HepG2 (cell line): ENCODE data around the gene IGDCC3. TPM values are rescaled to one million over a fixed set of nuclear protein-coding genes. Genes with fewer than 3 reads are reported as not detected.

ENCODE experiments used
- EP300 ChIP-seq, 3 experiments: sonication (generic) in 1 of 3; formaldehyde crosslinking in 1 of 3; IDR thresholded peaks; 2 replicates each; pipeline versions ENCODE4 v1.5.1 to v1.6.1; 2011 to 2020; ENCODE audit warnings: low read depth in 2 of 3, low read length in 2 of 3, borderline replicate concordance in 1 of 3, improper control_type of control experiment in 1 of 3, mild to moderate bottlenecking in 1 of 3, missing genetic modification reagents in 1 of 3, moderate library complexity in 1 of 3
- IKZF4 ChIP-seq: sonication (generic); formaldehyde crosslinking; IDR thresholded peaks from 2 replicates; pipeline ENCODE4 v1.5.1; 2020; ENCODE audit warnings: borderline replicate concordance, mild to moderate bottlenecking, low read depth, missing genetic modification reagents; ENCODE audit errors: not compliant biosample characterization
- PAWR ChIP-seq: sonication (generic); formaldehyde crosslinking; IDR thresholded peaks from 2 replicates; pipeline ENCODE4 v1.4.0; 2020; ENCODE audit warnings: missing genetic modification reagents, mild to moderate bottlenecking, borderline replicate concordance
- POGZ ChIP-seq: sonication (generic); formaldehyde crosslinking; IDR thresholded peaks from 2 replicates; pipeline ENCODE4 v1.4.0; 2020; ENCODE audit warnings: mild to moderate bottlenecking, missing genetic modification reagents
- RXRA ChIP-seq: sonication (generic); formaldehyde crosslinking; IDR thresholded peaks from 2 replicates; pipeline ENCODE4 v1.5.1; 2020; ENCODE audit warnings: missing genetic modification reagents
- SKI ChIP-seq: fragments of 450-650 bp; IDR thresholded peaks from one replicate; pipeline ENCODE4 v1.6.1; 2018; ENCODE audit warnings: mild to moderate bottlenecking; ENCODE audit not compliant: partially characterized antibody
- TBX2 ChIP-seq: sonication (generic); formaldehyde crosslinking; IDR thresholded peaks from 2 replicates; pipeline ENCODE4 v1.5.0; 2020; ENCODE audit warnings: missing genetic modification reagents, mild to moderate bottlenecking, borderline replicate concordance
- TEAD3 ChIP-seq: optimal IDR thresholded peaks from 2 replicates; pipeline ENCODE3; 2016; ENCODE audit warnings: borderline replicate concordance
- YY1 ChIP-seq: IDR thresholded peaks from 2 replicates; pipeline ENCODE4 v1.6.1; 2011; ENCODE audit warnings: low read length, low read depth, moderate library complexity, mild to moderate bottlenecking; ENCODE audit not compliant: insufficient read depth, insufficient replicate concordance
- ZFP90 ChIP-seq: sonication (generic); formaldehyde crosslinking; IDR thresholded peaks from 2 replicates; pipeline ENCODE4 v1.8.0; 2022; ENCODE audit warnings: missing genetic modification reagents, mild to moderate bottlenecking, inconsistent platforms, borderline replicate concordance
- ZMYM4 ChIP-seq: sonication (generic); formaldehyde crosslinking; IDR thresholded peaks from 2 replicates; pipeline ENCODE4 v1.8.1; 2023; ENCODE audit warnings: mild to moderate bottlenecking, missing genetic modification reagents
- ZNF501 ChIP-seq: sonication (generic); formaldehyde crosslinking; IDR thresholded peaks from 2 replicates; pipeline ENCODE4 v1.5.1; 2020; ENCODE audit warnings: mild to moderate bottlenecking, moderate library complexity, missing genetic modification reagents
- polyA plus RNA-seq, 8 experiments: library from polyadenylated mRNA; depleted of rRNA in 3 of 8; stranded (reverse) in 7 of 8; unstranded in 1 of 8; fragments of >200 nt; fragmentation: Illumina TruSeq in 4 of 8; extraction: Trizol in 4 of 8; gene quantifications; 2 replicates each; pipeline versions ENCODE4 v1.2.1 to v1.2.3, GENCODE V29; 2011 to 2016; ENCODE audit warnings: low read depth in 4 of 8, missing spikeins in 1 of 8, mixed read lengths in 1 of 8; ENCODE audit not compliant: insufficient read depth in 1 of 8
- total RNA-seq, 5 experiments: library from RNA; depleted of rRNA; stranded (reverse); fragments of >200 nt; fragmentation: Illumina TruSeq; extraction: Trizol; gene quantifications; 2 replicates each; pipeline ENCODE4 v1.2.3, GENCODE V29; 2016; ENCODE audit warnings: low read depth in 1 of 5
- TF ChIP-seq, protein P1 (sequence below): sonication (generic); formaldehyde crosslinking; IDR thresholded peaks from 2 replicates; pipeline ENCODE4 v1.4.0; 2020; ENCODE audit warnings: missing genetic modification reagents, low read depth, mild to moderate bottlenecking, borderline replicate concordance
- TF ChIP-seq, protein P2 (sequence below): sonication (generic); formaldehyde crosslinking; IDR thresholded peaks from 2 replicates; pipeline ENCODE4 v1.4.0; 2020; ENCODE audit warnings: mild to moderate bottlenecking, missing genetic modification reagents, borderline replicate concordance
- TF ChIP-seq, protein P3 (sequence below): sonication (generic); formaldehyde crosslinking; IDR thresholded peaks from 2 replicates; pipeline ENCODE4 v1.4.0; 2020; ENCODE audit warnings: mild to moderate bottlenecking, missing genetic modification reagents
- TF ChIP-seq, protein P4 (sequence below): sonication (generic); formaldehyde crosslinking; IDR thresholded peaks from 2 replicates; pipeline ENCODE4 v1.4.0; 2020; ENCODE audit warnings: mild to moderate bottlenecking, low read depth, missing genetic modification reagents
- TF ChIP-seq, protein P5 (sequence below): sonication (generic); formaldehyde crosslinking; IDR thresholded peaks from 2 replicates; pipeline ENCODE4 v1.8.1; 2023; ENCODE audit warnings: mild to moderate bottlenecking, missing genetic modification reagents, borderline replicate concordance

IGDCC3 gene
- total and polyA plus RNA-seq, 2 of the 13 experiments (the other 11 are each of a cell fraction or from before 2014, with no cell fraction given), result 30.1 to 51.8 TPM

DNA sequence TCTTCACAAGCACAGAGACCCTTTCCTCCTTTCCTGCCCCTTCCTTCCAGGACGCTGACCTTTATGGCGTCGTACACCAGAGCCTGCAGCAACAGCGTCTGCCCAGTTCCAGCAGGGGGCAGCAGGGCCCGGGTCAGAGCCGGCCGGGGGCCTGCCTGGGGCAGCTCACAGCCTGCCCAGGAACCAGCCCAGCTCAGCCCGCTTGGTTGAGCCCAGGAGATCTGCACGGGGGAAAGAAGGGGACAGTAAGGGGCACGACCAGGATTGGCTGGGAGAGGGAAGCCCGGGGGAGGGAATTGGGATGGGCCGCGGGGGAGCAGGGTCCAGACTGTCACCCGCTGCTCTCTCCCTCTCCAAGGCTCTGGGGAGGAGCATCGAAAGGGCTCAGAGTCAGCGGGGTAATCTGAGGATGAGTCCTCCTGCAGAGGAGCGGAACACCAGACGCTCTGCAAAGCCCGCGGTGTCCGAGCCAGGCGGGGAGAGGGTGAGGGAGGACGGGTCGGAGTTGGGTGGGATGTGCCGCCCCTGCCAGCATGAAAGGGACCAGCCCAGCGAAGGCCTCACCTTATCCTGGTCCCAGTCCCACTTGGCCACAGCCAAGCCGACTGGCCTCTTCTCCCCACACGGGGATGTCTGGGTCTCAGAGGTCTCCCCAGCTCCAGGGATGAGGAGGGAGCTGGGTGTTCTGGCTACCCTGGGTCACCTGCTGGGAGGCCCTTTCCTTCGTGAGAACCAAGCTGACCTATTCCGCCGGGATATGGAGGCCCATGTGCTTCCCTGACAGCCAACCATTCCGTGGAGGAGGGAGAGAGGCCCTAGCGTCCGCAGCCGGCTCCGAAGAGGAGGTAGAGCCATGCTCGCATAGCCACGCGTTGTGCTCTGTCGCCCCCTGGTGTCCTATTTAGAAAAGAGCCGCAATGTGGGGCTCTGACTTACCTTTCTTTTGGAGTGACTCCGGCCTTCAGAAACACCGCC lies 7.4 kb upstream of the IGDCC3 start (continued):
- TF ChIP-seq, protein P1, sequence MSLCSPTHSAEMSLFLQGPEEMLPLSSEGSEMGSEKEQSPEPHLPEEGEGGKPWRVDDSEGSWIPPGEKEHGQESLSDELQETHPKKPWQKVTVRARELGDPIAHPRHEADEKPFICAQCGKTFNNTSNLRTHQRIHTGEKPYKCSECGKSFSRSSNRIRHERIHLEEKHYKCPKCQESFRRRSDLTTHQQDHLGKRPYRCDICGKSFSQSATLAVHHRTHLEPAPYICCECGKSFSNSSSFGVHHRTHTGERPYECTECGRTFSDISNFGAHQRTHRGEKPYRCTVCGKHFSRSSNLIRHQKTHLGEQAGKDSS (CRISPR knock-in tag), result peak; percentile 65; the same call in 1 of the 2 replicates
- TF ChIP-seq POGZ (CRISPR knock-in tag), result peak; percentile 36; the same call in 1 of the 2 replicates
- no peak for TF ChIP-seq IKZF4 (CRISPR knock-in tag)
- no peak; the same call in 1 of the 2 replicates for TF ChIP-seq TBX2 (CRISPR knock-in tag)
- TF ChIP-seq ZNF501 (CRISPR knock-in tag), result peak; percentile 24
- TF ChIP-seq, protein P2, sequence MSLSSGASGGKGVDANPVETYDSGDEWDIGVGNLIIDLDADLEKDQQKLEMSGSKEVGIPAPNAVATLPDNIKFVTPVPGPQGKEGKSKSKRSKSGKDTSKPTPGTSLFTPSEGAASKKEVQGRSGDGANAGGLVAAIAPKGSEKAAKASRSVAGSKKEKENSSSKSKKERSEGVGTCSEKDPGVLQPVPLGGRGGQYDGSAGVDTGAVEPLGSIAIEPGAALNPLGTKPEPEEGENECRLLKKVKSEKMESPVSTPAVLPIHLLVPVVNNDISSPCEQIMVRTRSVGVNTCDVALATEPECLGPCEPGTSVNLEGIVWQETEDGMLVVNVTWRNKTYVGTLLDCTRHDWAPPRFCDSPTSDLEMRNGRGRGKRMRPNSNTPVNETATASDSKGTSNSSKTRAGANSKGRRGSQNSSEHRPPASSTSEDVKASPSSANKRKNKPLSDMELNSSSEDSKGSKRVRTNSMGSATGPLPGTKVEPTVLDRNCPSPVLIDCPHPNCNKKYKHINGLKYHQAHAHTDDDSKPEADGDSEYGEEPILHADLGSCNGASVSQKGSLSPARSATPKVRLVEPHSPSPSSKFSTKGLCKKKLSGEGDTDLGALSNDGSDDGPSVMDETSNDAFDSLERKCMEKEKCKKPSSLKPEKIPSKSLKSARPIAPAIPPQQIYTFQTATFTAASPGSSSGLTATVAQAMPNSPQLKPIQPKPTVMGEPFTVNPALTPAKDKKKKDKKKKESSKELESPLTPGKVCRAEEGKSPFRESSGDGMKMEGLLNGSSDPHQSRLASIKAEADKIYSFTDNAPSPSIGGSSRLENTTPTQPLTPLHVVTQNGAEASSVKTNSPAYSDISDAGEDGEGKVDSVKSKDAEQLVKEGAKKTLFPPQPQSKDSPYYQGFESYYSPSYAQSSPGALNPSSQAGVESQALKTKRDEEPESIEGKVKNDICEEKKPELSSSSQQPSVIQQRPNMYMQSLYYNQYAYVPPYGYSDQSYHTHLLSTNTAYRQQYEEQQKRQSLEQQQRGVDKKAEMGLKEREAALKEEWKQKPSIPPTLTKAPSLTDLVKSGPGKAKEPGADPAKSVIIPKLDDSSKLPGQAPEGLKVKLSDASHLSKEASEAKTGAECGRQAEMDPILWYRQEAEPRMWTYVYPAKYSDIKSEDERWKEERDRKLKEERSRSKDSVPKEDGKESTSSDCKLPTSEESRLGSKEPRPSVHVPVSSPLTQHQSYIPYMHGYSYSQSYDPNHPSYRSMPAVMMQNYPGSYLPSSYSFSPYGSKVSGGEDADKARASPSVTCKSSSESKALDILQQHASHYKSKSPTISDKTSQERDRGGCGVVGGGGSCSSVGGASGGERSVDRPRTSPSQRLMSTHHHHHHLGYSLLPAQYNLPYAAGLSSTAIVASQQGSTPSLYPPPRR (CRISPR knock-in tag), result peak; percentile 67
- peak; percentile 63 for TF ChIP-seq TEAD3 (CRISPR knock-in tag)
- peak; percentile 7 for TF ChIP-seq SKI
- no peak for TF ChIP-seq ZFP90 (CRISPR knock-in tag)
- TF ChIP-seq, protein P3, sequence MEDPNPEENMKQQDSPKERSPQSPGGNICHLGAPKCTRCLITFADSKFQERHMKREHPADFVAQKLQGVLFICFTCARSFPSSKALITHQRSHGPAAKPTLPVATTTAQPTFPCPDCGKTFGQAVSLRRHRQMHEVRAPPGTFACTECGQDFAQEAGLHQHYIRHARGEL (CRISPR knock-in tag), result peak; percentile 88; the same call in 1 of the 2 replicates
- TF ChIP-seq, protein P4, sequence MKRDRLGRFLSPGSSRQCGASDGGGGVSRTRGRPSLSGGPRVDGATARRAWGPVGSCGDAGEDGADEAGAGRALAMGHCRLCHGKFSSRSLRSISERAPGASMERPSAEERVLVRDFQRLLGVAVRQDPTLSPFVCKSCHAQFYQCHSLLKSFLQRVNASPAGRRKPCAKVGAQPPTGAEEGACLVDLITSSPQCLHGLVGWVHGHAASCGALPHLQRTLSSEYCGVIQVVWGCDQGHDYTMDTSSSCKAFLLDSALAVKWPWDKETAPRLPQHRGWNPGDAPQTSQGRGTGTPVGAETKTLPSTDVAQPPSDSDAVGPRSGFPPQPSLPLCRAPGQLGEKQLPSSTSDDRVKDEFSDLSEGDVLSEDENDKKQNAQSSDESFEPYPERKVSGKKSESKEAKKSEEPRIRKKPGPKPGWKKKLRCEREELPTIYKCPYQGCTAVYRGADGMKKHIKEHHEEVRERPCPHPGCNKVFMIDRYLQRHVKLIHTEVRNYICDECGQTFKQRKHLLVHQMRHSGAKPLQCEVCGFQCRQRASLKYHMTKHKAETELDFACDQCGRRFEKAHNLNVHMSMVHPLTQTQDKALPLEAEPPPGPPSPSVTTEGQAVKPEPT (CRISPR knock-in tag), result no peak
- TF ChIP-seq ZMYM4 (CRISPR knock-in tag), result peak; percentile 52
- peak; percentile 82 for TF ChIP-seq YY1
- TF ChIP-seq RXRA (CRISPR knock-in tag), result peak; percentile 83
- TF ChIP-seq PAWR, result 0 out of 2 replicates have a peak, but pooled peaks have one; percentile 62
- TF ChIP-seq, protein P5, sequence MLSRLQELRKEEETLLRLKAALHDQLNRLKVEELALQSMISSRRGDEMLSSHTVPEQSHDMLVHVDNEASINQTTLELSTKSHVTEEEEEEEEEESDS (CRISPR knock-in tag), result no peak
- TF ChIP-seq EP300 (IDR thresholded peaks at IDR 0.05; ENCODE audit: low read depth in 2 of 2, low read length in 2 of 2), result 0 out of 4 replicates have a peak, but pooled peaks have one; percentile 11 to 25
- TF ChIP-seq EP300 (CRISPR knock-in tag; IDR thresholded peaks at IDR 0.05; ENCODE audit: borderline replicate concordance), result no peak
